Fibroblast of villous mesenchyme (primary cell): ENCODE measurements around the gene GEMIN7. TPM values are rescaled to one million over a fixed set of nuclear protein-coding genes. Genes with fewer than 3 reads are reported as not detected.
A peak's percentile ranks its signal among the peaks of the same experiment; 100 is the strongest.

Source experiments
- DNase-seq: peaks from one replicate; pipeline ENCODE4 v3.0.0-alpha.2; 2010; ENCODE audit warnings: low read depth
- H3K4me3 ChIP-seq: 2 replicates; pipeline ENCODE4 v1.5.1; 2011; ENCODE audit warnings: low read depth, mild to moderate bottlenecking, low read length
- total RNA-seq: library from RNA; depleted of rRNA; stranded (reverse); fragments of >200 nt; gene quantifications from 2 replicates; pipeline ENCODE4 v1.2.3, GENCODE V29; 2012
- TF ChIP-seq, protein P1 (sequence below): IDR thresholded peaks from 2 replicates; pipeline ENCODE4 v1.5.1; 2012; ENCODE audit warnings: low read depth, mild to moderate bottlenecking, low read length; ENCODE audit not compliant: insufficient read depth

GEMIN7 gene
- total RNA-seq, 1 donor = 16.0 TPM

GRCh38 chr19:45095496-45096413 lies 16.7 kb downstream of the GEMIN7 start:
- no peak for DNase-seq
- TF ChIP-seq, protein P1, sequence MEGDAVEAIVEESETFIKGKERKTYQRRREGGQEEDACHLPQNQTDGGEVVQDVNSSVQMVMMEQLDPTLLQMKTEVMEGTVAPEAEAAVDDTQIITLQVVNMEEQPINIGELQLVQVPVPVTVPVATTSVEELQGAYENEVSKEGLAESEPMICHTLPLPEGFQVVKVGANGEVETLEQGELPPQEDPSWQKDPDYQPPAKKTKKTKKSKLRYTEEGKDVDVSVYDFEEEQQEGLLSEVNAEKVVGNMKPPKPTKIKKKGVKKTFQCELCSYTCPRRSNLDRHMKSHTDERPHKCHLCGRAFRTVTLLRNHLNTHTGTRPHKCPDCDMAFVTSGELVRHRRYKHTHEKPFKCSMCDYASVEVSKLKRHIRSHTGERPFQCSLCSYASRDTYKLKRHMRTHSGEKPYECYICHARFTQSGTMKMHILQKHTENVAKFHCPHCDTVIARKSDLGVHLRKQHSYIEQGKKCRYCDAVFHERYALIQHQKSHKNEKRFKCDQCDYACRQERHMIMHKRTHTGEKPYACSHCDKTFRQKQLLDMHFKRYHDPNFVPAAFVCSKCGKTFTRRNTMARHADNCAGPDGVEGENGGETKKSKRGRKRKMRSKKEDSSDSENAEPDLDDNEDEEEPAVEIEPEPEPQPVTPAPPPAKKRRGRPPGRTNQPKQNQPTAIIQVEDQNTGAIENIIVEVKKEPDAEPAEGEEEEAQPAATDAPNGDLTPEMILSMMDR = no peak
- H3K4me3 ChIP-seq = no peak overlapping the region

- no peak overlapping the region for H3K4me3 ChIP-seq
- TF ChIP-seq, protein P1 = no peak
- no peak for DNase-seq
Observed at GRCh38 chr19:45096700-45097099, 17.6 kb downstream of the GEMIN7 start.

GRCh38 chr19:45097450-45097775 lies 18.4 kb downstream of the GEMIN7 start:
- TF ChIP-seq, protein P1 = no peak
- no peak for DNase-seq
- H3K4me3 ChIP-seq = no peak overlapping the region

DNA sequence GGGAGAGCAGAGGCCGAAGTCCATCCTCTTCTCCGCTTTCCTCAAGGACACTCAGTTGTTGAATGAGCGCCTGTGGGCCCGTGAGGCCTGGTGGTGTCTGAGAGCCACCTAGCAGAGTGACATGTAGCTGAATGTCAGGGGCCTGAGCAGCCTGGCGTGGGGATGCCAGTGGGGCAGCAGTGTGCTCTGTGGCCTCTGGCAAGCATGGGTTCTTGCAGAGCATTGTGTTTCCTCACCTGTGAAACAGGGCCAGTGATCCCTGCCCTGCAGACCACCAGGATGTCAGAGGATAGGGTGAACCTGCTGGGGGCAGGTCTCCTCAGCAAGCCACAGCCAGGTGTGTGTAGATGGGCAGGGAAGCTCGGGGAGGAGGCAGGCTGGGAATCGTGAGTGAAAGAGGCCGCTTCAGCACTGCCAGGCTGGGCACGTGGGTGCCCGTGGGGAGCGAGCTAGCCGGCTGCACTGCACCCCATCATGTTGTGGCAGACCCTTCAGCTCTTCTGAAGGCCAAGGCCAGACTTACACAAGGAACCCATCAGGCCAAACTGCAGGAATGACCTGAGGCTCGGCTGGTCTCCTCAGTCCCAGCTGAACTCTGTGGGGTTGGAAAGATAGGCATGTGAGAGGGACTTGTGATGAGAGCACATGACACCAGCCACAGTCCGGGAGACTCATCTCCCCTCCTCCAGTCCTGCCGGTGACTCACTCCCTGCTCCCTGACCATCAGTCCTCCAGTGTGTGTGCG lies 18.9 kb downstream of the GEMIN7 start:
- peak; percentile 96 for DNase-seq
- TF ChIP-seq, protein P1 = no peak
- peak overlapping the region; percentile 13 for H3K4me3 ChIP-seq

GRCh38 chr19:45098521-45099466 lies 19.7 kb downstream of the GEMIN7 start:
- peak; percentile 39 for DNase-seq

More at GRCh38 chr19:45098521-45099466, 19.7 kb downstream of the GEMIN7 start:
- H3K4me3 ChIP-seq = no peak overlapping the region
- TF ChIP-seq, protein P1 = no peak
